Endodermal cell (in vitro differentiated cells): ENCODE data around the gene WBP4. TPM values are rescaled to one million over a fixed set of nuclear protein-coding genes. Genes with fewer than 3 reads are reported as not detected.

ENCODE experiments used
- DNase-seq: peaks from one replicate; pipeline ENCODE4 v3.0.0-alpha.2; 2017
- H3K27ac ChIP-seq: 2 replicates; pipeline ENCODE4 v1.5.1; 2013; ENCODE audit warnings: mild to moderate bottlenecking, low read depth, low read length, moderate library complexity
- H3K27me3 ChIP-seq: 2 replicates; pipeline ENCODE4 v1.6.1; 2013; ENCODE audit warnings: mild to moderate bottlenecking, low read length, moderate library complexity; ENCODE audit not compliant: insufficient read depth, control insufficient read depth, poor library complexity, severe bottlenecking
- H3K36me3 ChIP-seq: 2 replicates; pipeline ENCODE4 v1.7.0; 2013; ENCODE audit warnings: mild to moderate bottlenecking, low read length, moderate library complexity; ENCODE audit not compliant: control insufficient read depth, insufficient read depth
- H3K4me1 ChIP-seq: one replicate; pipeline ENCODE4 v1.7.0; 2013; ENCODE audit warnings: low read length; ENCODE audit not compliant: control insufficient read depth, insufficient read depth
- H3K4me3 ChIP-seq: 2 replicates; pipeline ENCODE4 v1.5.1; 2013; ENCODE audit warnings: mild to moderate bottlenecking, low read length, moderate library complexity
- H3K9ac ChIP-seq: 2 replicates; pipeline ENCODE4 v1.6.1; 2013; ENCODE audit warnings: mild to moderate bottlenecking, low read length, moderate library complexity; ENCODE audit not compliant: poor library complexity, severe bottlenecking; ENCODE audit errors: extremely low read depth
- H3K9me3 ChIP-seq: 2 replicates; pipeline ENCODE4 v1.6.1; 2013; ENCODE audit warnings: mild to moderate bottlenecking, low read length, moderate library complexity; ENCODE audit not compliant: control insufficient read depth
- H3K27ac Mint-ChIP-seq: 2 replicates; pipeline ENCODE4 v1.8.0; 2020; ENCODE audit warnings: mixed read lengths
- H3K27me3 Mint-ChIP-seq: 2 replicates; pipeline ENCODE4 v1.8.0; 2021; ENCODE audit warnings: mild to moderate bottlenecking, mixed read lengths; ENCODE audit not compliant: insufficient read depth
- H3K36me3 Mint-ChIP-seq: 2 replicates; pipeline ENCODE4 v1.8.0; 2020; ENCODE audit warnings: low read depth, mixed read lengths
- H3K4me1 Mint-ChIP-seq: 2 replicates; pipeline ENCODE4 v1.8.0; 2020; ENCODE audit warnings: mixed read lengths
- H3K4me3 Mint-ChIP-seq: 2 replicates; pipeline ENCODE4 v1.8.0; 2020; ENCODE audit warnings: mild to moderate bottlenecking, moderate library complexity, mixed read lengths
- H3K9me3 Mint-ChIP-seq: 2 replicates; pipeline ENCODE4 v1.8.0; 2020; ENCODE audit warnings: mild to moderate bottlenecking, mixed read lengths
- CTCF ChIP-seq: fragments of 200-600 bp; sonication (generic); conservative IDR thresholded peaks from 2 replicates; pipeline ENCODE4 v1.5.0; 2021; ENCODE audit warnings: antibody characterized with exemption, mild to moderate bottlenecking
- WGBS, 2 experiments: methylation state at CpG; one replicate each; pipeline versions ENCODE4 v1.1.5 to v1.1.7; 2013; ENCODE audit warnings: missing lambda C conversion rate in 2 of 2, mixed read lengths in 1 of 2; ENCODE audit not compliant: insufficient coverage in 1 of 2, insufficient read length in 1 of 2; 5-methylcytosine and 5-hydroxymethylcytosine counted together
- total RNA-seq, 2 donors: library from RNA; stranded (reverse); fragmentation: NEBNext Ultra II Directional in 1 of 2; extraction: Animal tissue kit (Norgen Biotek cat#: 25700) in 1 of 2; gene quantifications; 2 replicates in 1 of 2; 3 replicates in 1 of 2; pipeline ENCODE4 v1.2.1, GENCODE V29; 2021

WBP4 gene
- total RNA-seq, 2 donors from 2014 or later, result 8.9 to 15.2 TPM

- H3K4me3 Mint-ChIP-seq, result no peak overlapping the region
- H3K4me1 ChIP-seq, result peaks cover 4% of the 10 kb centered on the region
Observed at GRCh38 chr13:41053384-41053826, 7.9 kb upstream of the WBP4 start.

DNA sequence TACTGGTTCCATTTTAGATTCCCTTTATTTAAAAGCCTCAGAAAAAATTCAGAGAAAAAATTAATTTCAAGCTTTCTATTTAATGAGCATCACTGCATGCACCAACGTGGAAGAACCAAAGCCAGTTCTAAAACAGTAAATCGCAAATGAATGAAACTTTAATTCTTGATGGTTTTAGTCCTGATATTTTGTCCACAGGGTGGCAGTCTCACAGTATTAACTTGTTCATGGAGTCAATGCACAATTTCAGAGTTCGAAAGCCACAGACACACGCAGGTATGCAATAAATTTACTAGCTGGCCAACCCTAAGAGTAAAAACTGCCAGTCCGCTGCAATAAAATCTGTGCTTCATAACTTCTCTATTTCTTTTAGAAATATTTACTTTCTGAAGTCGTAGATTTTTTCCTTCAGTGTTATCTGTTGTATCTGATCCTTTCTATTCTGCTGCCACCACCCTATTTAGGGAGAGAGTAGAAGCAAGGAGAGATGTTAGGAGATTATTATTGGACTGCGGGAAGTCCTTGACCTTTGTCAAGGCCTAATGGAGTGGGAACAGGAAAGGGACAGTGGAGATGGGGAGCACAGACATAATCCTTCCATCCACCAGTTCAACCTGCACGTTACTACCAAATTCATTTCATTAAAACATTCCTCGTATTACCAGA, 7.0 kb upstream of the WBP4 start:
- no peaks in the 10 kb centered on the region for H3K27me3 Mint-ChIP-seq
- H3K9ac ChIP-seq, result no peak overlapping the region
- H3K4me3 Mint-ChIP-seq, result no peak overlapping the region
- H3K9me3 Mint-ChIP-seq, result peaks cover 8% of the 10 kb centered on the region
- WGBS, 2 experiments, result 78 to 88% methylated on average over 5 to 8 of the region's 9 CpGs
- no peak overlapping the region for H3K27ac Mint-ChIP-seq
- TF ChIP-seq CTCF, result peak; percentile 74
- H3K4me1 Mint-ChIP-seq, result peaks cover 26% of the 10 kb centered on the region
- peaks cover 18% of the 10 kb centered on the region for H3K36me3 ChIP-seq
- DNase-seq, result no peak
- no peak overlapping the region for H3K4me3 ChIP-seq
- H3K27ac ChIP-seq, result no peak overlapping the region
- no peaks in the 10 kb centered on the region for H3K27me3 ChIP-seq
- H3K4me1 ChIP-seq, result peaks cover 4% of the 10 kb centered on the region
- peaks cover 15% of the 10 kb centered on the region for H3K9me3 ChIP-seq
- H3K36me3 Mint-ChIP-seq, result peaks cover 18% of the 10 kb centered on the region

More at GRCh38 chr13:41053384-41053826, 7.9 kb upstream of the WBP4 start:
- Histone ChIP-seq H3K27ac (no peak overlapping the region), H3K9ac (no peak overlapping the region), H3K36me3 (peaks cover 22% of the 10 kb centered on the region), H3K9me3 (peaks cover 24% of the 10 kb centered on the region), H3K4me3 (no peak overlapping the region), H3K27me3 (no peaks in the 10 kb centered on the region)
- peaks cover 19% of the 10 kb centered on the region for H3K4me1 Mint-ChIP-seq
- TF ChIP-seq CTCF, result no peak
- H3K9me3 Mint-ChIP-seq, result peaks cover 16% of the 10 kb centered on the region
- H3K36me3 Mint-ChIP-seq, result peaks cover 27% of the 10 kb centered on the region
- no peaks in the 10 kb centered on the region for H3K27me3 Mint-ChIP-seq
- DNase-seq, result no peak
- no peak overlapping the region for H3K27ac Mint-ChIP-seq
- WGBS, 2 experiments, result 93 to 100% methylated on average over 1 to 2 of the region's 2 CpGs

GRCh38 chr13:41054919-41055619, 6.2 kb upstream of the WBP4 start:
- TF ChIP-seq CTCF, result peak; percentile 71
- H3K9me3 ChIP-seq, result peaks cover 8% of the 10 kb centered on the region
- H3K9me3 Mint-ChIP-seq, result peaks cover 2% of the 10 kb centered on the region
- no peak overlapping the region for H3K9ac ChIP-seq
- peaks cover 4% of the 10 kb centered on the region for H3K4me1 ChIP-seq
- H3K27me3 Mint-ChIP-seq, result no peaks in the 10 kb centered on the region
- WGBS, 2 experiments, result 87 to 89% methylated on average over 5 of the region's 5 CpGs
- H3K27me3 ChIP-seq, result no peaks in the 10 kb centered on the region
- H3K36me3 Mint-ChIP-seq, result peaks cover 13% of the 10 kb centered on the region
- peaks cover 30% of the 10 kb centered on the region for H3K4me1 Mint-ChIP-seq
- H3K36me3 ChIP-seq, result peaks cover 11% of the 10 kb centered on the region
- H3K27ac ChIP-seq, result no peak overlapping the region
- H3K27ac Mint-ChIP-seq, result no peak overlapping the region
- no peak overlapping the region for H3K4me3 ChIP-seq
- peak; percentile 62 for DNase-seq
- no peak overlapping the region for H3K4me3 Mint-ChIP-seq
